H1 (cell line): ENCODE results near the gene KCNJ4. TPM values are rescaled to one million over a fixed set of nuclear protein-coding genes. Genes with fewer than 3 reads are reported as not detected.

Experiments used
- CHD1 ChIP-seq: IDR thresholded peaks from 2 replicates; pipeline ENCODE4 v1.6.1; 2012; ENCODE audit warnings: low read depth, low read length, improper control_type of control experiment
- CTBP2 ChIP-seq: IDR thresholded peaks from 2 replicates; pipeline ENCODE4 v1.7.0; 2011; ENCODE audit warnings: borderline replicate concordance, mild to moderate bottlenecking, moderate library complexity, mixed read lengths, low read length; ENCODE audit not compliant: insufficient read depth, insufficient read length
- HDAC2 ChIP-seq, 2 experiments: fragments of 300-600 bp in 1 of 2; sonication (generic) in 1 of 2; IDR thresholded peaks; 2 replicates each; pipeline ENCODE4 v1.6.1; 2011 to 2012; ENCODE audit warnings: low read depth in 2 of 2, low read length in 2 of 2, mild to moderate bottlenecking in 2 of 2, moderate library complexity in 2 of 2, borderline replicate concordance in 1 of 2, inconsistent platforms in 1 of 2
- SRF ChIP-seq: IDR thresholded peaks from 2 replicates; pipeline ENCODE4 v1.6.1; 2011; ENCODE audit warnings: mild to moderate bottlenecking, low read depth, low read length, moderate library complexity
- polyA plus RNA-seq, 7 experiments: library from polyadenylated mRNA; depleted of rRNA in 3 of 7; stranded (reverse) in 5 of 7; unstranded in 2 of 7; fragments of >200 nt in 5 of 7; fragments of 200-250 nt in 2 of 7; gene quantifications; 1 replicate in 5 of 7; 2 replicates in 1 of 7; 4 replicates in 1 of 7; pipeline versions ENCODE4 v1.2.1 to v1.2.3, GENCODE V29; 2011 to 2013; ENCODE audit warnings: missing spikeins in 2 of 7, mixed read lengths in 2 of 7
- total RNA-seq: library from RNA; stranded (reverse); fragmentation: NEBNext Ultra II Directional; extraction: Animal tissue kit (Norgen Biotek cat#: 25700); gene quantifications from 2 replicates; pipeline ENCODE4 v1.2.1, GENCODE V29; 2021
- TF ChIP-seq, protein P1 (sequence below): IDR thresholded peaks from 2 replicates; pipeline ENCODE4 v1.6.1; 2011; ENCODE audit warnings: low read length, improper control_type of control experiment

Gene KCNJ4
- total and polyA plus RNA-seq, 2 of the 8 experiments (the other 6 are each of a cell fraction or from before 2014, with no cell fraction given): 1.4 to 2.2 TPM

DNA sequence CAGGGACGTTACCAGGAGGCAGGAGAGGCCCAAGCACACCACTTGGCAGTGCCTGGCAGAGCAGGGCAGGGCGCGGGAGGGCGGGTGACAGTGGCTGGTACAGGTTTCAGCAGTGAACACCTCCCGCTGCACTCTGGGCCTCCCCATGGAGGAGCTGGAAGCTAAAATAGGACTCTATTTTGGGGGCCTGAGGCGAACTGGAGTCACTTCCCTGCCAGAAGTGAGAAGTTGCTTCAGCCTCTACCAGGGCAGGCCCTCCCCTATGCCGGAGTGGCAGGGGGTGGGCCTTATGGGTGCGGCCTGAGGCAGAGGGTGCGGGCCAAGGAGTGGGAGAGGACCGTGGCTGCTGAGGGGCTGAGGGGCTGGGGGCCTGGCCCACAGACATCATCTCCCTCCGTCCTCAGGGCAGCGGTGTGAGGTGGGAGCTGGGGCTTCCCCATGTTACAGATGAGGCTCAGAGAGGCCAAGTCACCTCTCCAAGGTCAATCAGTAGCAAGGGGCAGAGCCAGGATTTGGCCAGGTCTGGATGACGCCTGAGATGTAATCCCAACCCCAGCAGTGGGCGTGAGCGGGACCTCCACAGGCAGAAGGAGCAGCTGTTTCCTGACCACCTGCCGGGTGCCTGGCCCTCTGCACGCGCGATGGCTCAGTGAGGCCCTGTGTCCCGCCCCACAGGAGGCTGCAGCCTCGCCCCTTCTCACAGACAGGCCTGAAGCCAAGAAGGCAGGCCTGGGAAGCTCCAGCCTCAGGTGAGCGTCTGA lies 39.3 kb downstream of the KCNJ4 start (continued):
- TF ChIP-seq, protein P1, sequence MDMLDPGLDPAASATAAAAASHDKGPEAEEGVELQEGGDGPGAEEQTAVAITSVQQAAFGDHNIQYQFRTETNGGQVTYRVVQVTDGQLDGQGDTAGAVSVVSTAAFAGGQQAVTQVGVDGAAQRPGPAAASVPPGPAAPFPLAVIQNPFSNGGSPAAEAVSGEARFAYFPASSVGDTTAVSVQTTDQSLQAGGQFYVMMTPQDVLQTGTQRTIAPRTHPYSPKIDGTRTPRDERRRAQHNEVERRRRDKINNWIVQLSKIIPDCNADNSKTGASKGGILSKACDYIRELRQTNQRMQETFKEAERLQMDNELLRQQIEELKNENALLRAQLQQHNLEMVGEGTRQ: no peak
- TF ChIP-seq SRF (no peak), HDAC2 (IDR thresholded peaks at IDR 0.05; ENCODE audit: borderline replicate concordance in 1 of 2, low read depth in 2 of 2, low read length in 2 of 2) (no peak), CTBP2 (no peak), CHD1 (no peak)
